ENCODE data around the gene THSD4. TPM values are rescaled to one million over a fixed set of nuclear protein-coding genes. Genes with fewer than 3 reads are reported as not detected.
A peak's percentile ranks its signal among the peaks of the same experiment; 100 is the strongest.

The THSD4 gene
- total RNA-seq, 1 experiment from 2014 or later, result 19.5 TPM

DNA sequence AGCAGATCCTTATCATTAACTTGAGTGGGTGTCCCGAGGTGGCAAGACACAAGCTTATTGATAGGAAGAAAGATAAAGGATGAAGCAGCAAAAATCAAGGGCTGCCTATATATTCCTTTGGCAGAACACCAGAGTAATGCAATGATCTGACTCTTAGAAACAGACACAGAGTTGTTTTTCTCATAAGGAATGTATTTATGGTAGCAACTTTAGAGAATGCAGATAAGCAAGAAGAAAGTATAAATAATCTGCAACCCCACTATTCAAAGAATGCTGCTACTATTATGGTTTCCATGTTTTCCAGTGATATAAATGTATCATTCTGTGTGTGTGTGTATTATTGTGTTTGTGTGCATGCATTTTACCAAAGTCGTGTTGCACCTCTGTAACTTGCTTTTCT is 208.3 kb downstream of the THSD4 start:
- DNase-seq (ENCODE audit: low spot score), result no peak

DNA sequence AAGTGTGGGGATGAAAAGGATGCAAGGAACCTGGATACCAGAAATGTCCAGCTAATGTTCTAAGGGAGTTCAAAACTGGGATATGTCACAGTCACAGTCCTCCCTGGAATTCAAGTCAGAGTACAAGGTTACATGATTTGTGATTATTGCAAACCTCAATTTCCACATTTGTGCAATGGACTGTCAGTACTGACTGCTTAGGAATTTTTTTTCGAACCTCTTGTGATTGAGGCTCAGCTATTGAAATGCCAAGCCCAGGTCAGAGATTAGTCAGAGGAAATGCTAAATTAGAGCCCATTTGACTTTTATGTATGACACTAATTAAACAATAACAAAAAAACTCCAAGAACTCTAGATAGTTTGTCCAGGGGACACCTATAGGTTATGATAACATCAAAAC is 210.2 kb downstream of the THSD4 start:
- DNase-seq (ENCODE audit: low spot score), result no peak

DNA sequence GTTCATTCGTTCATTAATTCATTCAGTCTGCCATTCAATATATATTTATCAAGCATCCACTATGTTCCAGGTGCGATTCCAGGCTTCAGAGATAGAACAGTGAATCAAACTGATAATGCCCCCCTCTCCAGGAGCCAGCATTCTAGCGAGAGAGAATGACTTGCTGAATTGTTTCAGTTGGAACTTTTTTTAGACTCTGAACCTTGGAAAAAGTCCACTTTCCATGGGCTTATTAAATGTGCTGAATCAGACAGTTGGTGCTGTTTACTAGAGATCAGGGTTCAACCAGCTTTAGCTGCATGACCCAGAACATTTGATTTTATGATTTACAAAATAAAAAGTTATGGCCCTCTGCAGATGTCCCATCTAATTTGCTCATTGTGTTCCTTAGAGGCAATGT is 213.2 kb downstream of the THSD4 start:
- no peak for DNase-seq (ENCODE audit: low spot score)

DNA sequence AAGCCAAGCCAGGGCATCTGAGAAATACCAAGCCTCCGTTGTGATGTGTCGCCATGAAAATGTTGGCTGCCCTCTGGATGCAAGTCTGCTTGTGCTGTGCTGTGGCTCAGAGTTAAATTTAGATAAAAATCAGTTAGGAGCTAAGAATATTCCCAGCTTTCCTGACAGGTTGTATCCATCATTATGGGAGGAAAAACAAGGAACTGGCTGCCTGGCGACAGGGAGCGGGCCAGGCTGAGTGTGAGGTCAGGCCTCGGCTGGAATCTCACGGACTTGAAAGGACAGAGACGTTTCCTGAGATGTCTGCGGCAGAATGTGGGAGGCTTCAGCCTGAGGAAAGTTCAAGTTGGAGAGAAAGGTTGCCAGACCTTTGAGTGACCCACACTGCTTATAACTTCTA is 213.8 kb downstream of the THSD4 start:
- DNase-seq (ENCODE audit: low spot score), result no peak

DNA sequence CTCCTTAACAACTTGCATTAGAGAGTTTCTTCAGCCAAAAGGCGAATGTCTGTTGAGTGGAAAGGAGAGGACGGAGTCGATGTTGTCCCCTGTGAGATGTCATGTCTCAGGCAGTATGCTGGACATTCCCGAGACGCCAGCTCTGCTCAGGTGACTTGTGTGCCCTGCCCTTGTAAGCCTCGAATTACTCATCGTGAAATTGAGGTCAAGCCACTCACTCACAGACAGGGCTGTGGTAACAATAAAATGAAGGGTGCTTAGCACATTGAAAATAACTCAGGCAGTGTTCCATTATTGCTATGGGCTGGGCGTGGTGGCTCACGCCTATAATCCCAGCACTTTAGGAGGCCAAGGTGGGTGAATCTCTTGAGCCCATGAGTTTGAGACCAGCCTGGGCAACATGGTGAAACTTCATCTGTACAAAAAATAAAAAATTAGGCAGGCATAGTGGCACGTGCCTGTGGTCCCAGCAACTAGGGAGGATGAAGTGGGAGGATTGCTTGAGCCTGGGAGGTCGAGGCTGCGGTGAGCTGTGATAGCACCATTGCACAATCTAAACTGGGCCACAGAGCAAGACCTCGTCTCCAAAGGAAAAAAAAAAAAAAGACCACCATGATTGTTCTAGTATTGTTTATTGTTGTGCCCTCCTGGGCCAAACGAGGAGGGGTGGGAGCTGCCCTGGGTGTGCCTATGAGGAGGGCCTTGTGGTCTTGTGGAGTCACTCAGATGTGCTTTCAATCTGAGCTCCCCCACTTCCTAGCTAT is 214.4 kb downstream of the THSD4 start:
- peak; percentile 30 for DNase-seq (ENCODE audit: low spot score)

DNA sequence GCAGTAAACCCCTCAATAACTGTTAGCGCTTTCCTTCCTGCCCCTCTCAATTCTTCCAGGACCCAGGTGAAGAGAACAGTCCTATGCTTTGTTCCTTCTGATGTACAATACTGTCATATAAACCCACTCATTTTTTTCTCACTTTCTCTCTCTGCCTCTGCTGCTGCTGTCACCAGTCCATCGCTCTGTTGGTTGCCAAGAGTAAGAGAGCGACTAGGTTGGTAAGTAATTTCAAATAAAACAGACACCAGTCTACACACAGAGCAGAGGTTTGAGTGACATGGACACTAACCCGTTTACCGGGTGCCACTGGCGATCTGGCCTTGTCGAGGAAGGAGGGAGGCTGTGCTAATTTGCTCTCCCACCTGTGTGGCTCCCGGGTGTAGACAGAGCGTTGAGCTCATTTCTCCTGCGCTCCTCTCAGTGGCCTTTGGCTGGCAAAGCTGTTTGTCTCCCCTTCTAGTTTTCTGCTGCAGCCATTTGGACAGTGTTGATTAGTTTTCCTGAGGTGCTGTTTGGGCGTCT is 215.4 kb downstream of the THSD4 start:
- DNase-seq (ENCODE audit: low spot score), result no peak

DNA sequence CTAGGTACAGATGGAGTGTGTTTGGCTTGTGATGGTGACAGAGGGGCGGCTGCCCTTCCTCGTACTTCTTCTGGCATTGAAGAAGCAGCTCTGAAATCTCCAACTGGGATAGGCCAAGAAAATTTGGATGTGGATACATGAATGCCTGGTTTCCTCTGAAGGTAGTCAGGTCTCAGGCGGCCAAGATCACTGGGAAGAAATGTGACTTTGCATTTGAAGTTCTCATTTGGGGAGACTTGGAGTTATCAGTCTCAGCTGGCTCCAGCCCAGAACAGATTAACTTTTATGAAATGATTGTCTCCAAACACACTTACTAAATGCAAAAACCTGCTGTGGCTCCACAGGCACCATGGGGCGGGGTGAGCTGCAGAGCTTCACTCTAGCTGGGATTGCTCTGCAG is 215.9 kb downstream of the THSD4 start:
- no peak for DNase-seq (ENCODE audit: low spot score)

DNA sequence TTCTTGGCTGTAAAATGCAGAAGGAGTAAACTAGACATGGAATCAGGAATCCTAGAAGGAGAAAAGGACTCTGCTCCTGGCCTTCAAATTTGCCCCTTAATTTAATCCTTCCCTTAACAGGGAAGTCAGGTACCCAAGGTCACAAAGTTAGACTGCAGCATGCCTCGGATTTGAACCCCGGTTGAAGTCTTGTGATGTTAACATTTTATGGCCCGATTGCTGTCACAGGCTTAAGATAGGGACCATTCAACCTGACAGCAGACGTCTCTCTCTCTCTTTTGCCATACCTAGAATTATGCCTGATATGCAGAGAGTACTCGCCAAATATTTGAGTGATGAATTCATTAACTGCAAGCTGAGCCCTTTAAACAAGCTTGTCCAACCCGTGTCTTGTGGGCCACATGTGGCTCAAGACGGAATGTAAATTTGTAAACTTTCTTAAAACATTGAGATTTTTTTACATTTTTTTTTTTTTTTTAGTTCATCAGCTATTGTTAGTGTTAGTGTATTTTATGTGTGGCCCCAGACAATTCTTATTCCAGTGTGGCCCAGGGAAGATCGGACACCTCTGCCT is 217.2 kb downstream of the THSD4 start:
- no peak for DNase-seq (ENCODE audit: low spot score)

DNA sequence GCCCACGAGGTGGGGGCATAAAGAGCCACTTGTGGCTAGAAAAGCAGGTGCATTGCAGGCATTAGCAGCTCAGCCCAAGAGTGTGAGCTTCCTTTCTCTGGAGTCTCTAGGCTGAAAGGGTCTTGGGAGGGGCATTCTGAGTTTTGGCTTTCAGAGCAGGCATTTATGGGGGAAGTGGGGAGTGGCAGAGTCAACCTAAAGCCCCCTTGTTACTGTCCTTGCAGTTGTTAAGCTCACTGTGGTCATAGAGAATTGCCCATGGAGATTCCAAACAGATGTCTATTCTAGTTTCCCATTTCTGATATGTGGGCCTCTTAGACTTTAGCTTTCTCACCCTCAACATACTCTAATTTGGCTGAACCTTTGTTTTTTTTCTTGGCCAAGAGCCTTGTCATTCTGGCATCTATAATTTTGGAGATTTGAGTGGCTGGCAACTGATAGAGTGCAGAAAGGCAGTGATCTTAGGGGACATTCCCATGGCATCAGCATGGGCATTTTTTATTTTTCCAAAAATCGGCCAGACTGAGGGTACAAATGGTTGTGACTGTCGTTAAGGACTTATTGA is 217.9 kb downstream of the THSD4 start:
- DNase-seq (ENCODE audit: low spot score), result no peak

DNA sequence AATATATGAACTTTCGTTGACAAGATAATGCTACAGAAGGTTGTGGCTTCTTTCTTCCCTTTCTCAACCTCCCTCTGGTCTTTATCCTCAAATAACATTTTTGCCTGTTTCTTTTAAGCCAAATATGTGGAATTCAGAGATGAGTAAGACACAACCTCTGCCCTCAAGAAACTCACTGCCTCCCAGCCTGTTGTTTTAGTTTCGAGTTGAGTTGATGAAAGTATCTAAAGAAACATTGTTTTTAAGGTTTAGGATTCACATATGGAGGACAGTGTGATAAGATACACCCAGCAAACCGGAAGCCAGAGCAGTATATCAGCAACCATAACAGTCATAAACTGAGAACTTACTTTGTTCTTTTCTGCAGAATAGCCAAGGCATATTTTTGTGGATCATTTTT is 218.6 kb downstream of the THSD4 start:
- DNase-seq (ENCODE audit: low spot score), result no peak

DNA sequence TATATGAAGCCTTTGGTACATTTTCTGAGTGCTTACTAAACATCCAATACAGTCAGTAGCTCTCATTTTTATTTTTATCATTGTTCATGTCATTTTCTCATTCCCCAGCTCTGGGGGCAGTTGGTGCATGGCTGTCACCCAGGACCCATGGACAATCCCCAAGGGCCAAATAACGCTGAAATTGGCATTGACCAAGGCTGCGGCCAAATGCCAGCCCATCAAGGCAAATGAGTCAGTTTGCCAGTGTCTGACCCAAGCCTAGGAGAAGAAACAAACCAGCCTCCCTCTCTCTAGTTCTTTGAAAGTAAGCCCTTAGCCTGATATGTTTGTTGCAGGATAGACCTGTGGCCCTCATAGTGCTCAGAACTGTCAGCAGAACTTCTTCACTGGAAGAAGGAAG is 219.2 kb downstream of the THSD4 start:
- DNase-seq (ENCODE audit: low spot score), result no peak

DNA sequence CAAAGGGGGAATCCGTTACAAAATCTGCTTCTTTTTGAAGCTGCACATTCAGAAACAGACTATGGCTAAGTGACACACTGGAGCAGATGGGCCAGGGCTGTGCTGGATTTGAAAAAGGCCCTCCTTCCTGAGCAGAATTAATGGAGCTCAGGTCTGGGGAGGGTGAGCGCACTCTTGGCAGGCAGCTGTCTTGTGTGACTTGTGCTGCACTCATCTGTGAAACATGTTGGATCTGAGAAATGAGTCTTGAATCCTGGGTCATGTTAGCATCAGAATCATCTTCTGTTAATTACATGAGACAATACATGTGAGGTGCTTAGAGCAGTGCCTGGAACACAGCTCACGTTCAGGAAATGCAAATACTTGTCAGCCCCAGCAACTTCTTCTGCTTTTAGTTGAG is 219.6 kb downstream of the THSD4 start:
- no peak for DNase-seq (ENCODE audit: low spot score)

DNA sequence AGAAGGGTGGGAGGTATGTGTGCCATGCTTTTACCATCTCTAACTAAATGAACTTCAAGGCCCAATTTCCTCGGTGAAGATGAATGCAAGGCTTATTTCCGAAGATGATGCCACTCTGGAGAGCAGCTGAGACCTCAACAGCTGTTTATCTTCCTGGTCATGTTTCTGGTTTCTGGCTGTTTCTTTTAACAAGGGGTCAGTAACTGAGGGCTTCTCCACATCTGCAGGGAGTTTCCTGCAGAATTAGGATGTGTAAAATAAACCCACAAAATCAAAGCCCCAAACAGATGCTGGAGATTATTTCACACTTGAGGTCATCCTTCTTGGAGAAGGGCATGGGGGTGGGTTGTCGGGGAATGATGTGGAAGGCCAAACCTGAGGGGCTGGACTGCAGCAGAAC is 220.3 kb downstream of the THSD4 start:
- DNase-seq (ENCODE audit: low spot score), result no peak

DNA sequence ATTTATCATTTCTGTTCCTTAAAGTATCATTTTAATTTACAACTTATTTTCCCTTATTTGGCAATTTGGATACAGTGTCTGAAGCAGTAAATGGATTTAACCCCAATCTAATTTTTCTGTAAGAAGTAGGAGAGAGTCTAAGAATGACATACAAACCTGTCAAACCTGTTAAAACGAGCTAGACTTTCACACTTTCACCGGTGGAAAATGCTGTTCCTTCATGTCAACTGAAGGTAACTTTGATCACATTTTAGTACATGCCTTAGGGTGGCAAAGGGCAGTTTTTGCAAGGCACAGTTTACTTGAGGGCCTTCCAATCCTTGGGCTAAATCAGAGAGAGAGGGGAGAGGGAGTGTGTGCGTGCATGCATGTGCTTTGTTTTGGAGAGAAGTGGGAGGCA is 221.4 kb downstream of the THSD4 start:
- peak; percentile 62 for DNase-seq (ENCODE audit: low spot score)

DNA sequence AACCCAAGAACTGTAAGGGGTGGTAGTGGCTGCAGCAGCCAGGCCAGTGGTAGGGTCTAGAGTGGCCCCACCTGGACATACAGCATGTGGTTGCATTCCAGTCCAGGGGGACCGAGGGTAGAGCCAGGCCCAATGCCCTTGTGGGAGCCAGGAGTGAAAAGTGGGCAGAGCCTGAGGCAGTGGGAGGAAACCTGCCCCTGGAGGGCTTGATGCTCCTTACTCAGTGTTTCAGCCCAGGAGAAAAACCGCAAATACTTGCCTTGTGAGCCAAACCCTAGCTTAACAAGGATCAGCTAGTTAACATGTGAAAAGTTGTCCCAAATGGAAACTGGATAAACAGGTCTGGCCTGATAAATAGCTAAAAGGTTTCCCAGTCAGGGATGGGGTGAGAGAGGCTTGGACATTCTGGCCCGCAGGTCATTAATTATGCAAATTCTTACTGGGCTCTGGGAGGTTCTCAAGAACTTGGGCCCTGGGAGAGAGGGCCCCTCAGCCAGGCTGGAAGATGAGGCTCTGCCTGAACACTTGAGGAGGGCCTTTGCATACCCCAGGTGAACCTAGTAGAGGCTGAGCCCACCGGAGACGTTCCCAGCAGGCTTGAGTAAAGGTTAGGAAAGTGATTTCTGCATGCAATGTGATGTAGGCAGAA is 222.1 kb downstream of the THSD4 start:
- DNase-seq (ENCODE audit: low spot score), result peak; percentile 98

DNA sequence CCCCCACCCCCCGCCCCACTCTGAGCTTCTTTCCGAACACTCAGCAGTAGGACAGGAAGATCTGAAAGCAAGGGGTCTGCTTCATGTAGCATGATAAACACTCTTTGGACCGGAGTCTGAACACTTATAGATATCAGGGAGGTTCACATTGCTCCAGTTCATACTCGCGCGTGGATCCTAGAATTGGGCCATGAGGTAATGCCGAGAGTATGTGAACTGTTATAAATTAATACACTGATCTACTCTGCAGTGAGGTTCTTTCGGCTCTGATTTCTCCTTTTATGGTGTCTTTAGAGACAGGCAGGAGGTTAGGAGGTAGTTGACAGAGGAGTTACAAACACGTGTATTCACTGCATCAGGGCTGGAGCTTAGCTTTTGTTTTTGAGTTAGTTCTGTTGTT is 223.0 kb downstream of the THSD4 start:
- peak; percentile 16 for DNase-seq (ENCODE audit: low spot score)

DNA sequence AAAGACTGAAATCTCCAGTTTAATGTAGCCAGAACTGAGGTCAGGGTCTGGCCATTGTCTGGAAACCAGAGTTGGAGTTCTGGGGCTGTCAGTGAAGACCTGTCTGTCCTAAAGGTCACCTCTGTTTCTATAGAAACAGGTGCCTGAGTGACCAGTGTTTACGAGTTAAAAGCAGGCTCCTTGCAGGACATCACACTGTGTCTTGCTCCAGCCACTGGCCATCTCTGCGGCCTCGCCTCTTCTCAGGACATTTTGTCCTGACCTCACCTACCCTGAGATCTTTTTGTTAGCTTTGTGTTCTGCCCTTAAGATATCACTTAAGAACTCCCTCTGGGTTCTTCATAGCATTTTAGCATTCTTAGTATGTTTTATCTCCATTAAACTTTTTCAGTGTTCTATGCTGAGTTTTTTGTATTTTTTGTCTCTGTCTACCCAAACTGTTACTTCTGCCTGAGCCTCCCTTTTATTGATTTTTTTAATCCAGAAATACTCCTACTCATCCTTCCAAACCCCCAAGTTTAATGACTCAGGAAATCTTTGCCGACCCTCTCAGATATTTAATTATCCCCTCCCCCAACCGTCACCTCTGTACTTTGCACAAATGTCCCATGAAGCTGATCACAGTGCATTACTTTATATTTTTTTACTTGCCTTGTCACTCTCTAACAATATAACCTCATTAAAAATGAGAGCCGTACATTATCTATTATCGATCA is 223.7 kb downstream of the THSD4 start:
- DNase-seq (ENCODE audit: low spot score), result no peak

DNA sequence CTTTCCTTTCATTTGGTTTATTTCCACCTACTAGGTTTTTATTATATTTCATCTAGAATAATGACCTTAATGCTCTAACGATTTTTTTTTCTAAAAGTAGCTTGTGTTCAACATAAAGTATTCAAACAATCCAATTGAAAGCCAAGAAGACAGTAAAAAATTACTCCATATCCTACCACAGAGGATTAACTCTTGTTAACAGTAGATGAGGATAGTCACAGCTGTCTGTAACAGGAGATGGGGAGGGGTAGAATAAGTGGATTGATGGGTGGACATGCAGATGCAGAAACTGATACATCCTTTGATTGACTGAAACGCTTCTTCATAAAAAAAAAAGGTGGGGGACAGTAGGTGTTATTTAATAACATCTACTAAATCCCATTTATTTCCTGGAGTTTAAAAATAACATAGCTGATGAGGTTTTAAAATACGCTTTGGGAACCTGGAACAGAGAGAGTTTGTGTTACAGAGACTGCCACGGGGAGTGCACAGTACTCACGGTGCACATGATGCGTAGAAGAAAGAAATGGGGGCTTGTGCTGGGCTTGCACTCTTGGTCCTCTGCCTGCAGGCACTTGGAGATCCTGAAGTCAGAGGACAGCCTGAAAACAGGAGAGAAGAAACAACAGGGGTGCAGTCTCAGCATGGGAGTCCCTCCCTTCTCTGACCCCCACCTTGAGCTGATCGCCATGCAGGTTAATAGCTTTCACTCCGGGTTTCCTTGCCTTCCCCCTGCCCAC is 226.7 kb downstream of the THSD4 start:
- no peak for DNase-seq (ENCODE audit: low spot score)

DNA sequence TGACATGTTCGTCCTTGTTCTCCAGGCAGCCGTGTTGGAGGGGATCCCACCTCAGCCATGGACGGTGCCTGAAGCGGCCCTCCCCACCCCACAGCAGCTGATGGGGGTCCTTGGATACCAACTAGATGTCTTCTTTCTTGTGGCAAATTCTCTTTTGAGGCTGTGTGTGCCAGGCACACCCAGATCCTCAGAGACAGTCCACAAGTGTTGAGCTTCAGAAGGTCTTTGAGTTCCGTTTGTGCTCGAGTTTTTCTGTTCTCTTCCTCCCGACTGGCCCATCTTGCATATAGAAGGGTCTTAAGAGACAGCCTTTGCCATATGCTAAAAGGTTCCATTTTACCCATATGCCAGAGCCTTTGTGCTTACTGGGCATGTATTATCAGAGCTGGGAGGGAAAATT is 227.4 kb downstream of the THSD4 start:
- no peak for DNase-seq (ENCODE audit: low spot score)

DNA sequence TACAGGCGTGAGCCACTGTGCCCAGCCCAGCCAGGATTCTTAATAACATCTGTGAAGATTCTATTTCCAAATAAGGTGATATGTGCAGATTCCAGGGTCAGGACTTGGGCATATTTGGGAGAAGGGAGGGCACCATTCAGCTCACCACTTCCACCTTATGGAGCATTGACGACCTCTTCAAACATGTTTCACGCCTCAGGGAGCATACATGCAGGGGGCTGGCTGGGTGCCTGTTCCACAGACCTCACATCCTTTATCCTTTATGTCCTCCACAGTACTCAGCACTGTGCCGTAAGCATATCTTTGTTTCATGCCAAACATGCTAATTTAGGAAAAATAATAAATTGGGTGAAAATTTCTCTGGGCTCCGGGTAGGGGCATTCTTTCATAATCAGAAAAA is 229.0 kb downstream of the THSD4 start:
- no peak for DNase-seq (ENCODE audit: low spot score)

DNA sequence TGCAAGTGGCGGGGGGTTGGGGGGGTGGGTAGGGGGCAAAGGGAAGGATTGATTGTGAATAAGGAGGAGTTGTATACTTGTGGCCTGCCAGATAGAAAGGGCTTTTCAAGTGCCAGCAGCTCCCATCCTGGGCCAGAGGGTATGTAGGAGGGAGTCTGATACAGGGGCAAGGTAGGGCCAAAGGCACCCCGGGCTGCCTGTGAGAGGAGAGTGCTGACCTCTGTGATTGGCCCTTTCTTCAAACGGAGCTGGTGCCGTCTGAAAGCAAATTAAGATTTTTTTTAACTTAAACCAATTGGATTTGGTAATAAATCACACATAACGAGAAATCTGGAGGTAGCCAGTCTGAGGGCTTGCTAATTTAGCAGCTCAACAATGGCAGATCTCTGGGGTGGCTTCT is 229.9 kb downstream of the THSD4 start:
- DNase-seq (ENCODE audit: low spot score), result no peak
